Measurements from ENCODE around the gene DRG2. TPM values are rescaled to one million over a fixed set of nuclear protein-coding genes. Genes with fewer than 3 reads are reported as not detected.

Gene DRG2
- polyA plus RNA-seq, 3 donors, result 39.2 to 45.3 (median 41.5) TPM

GRCh38 chr17:18110636-18111145 is 22.9 kb downstream of the DRG2 start:
- no peak for DNase-seq

- DNase-seq, result no peak
These were observed 23.7 kb downstream of the DRG2 start for GRCh38 chr17:18111330-18111971.

GRCh38 chr17:18115517-18115916 is 27.8 kb downstream of the DRG2 start:
- no peak for DNase-seq

- DNase-seq, result no peak
These were observed 28.3 kb downstream of the DRG2 start for GRCh38 chr17:18116078-18116477.

GRCh38 chr17:18117533-18117932 is 29.8 kb downstream of the DRG2 start:
- no peak for DNase-seq

GRCh38 chr17:18117982-18118975 is 30.5 kb downstream of the DRG2 start:
- DNase-seq, result peak; percentile 49

GRCh38 chr17:18119166-18119745 is 31.5 kb downstream of the DRG2 start:
- DNase-seq, result no peak

- DNase-seq, result no peak
These were observed 32.2 kb downstream of the DRG2 start for GRCh38 chr17:18119938-18120337.

- no peak for DNase-seq
These were observed 32.8 kb downstream of the DRG2 start for GRCh38 chr17:18120461-18121017.

- no peak for DNase-seq
These were observed 33.6 kb downstream of the DRG2 start for GRCh38 chr17:18121144-18121910.

- no peak for DNase-seq
These were observed 35.4 kb downstream of the DRG2 start for GRCh38 chr17:18122990-18123753.

GRCh38 chr17:18124345-18125126 is 36.8 kb downstream of the DRG2 start:
- DNase-seq, result no peak

GRCh38 chr17:18129041-18129502 is 41.3 kb downstream of the DRG2 start:
- DNase-seq, result no peak

- no peak for DNase-seq
These were observed 45.0 kb downstream of the DRG2 start for GRCh38 chr17:18132711-18133110.

GRCh38 chr17:18136357-18136756 is 48.6 kb downstream of the DRG2 start:
- no peak for DNase-seq

GRCh38 chr17:18138065-18138749 is 50.5 kb downstream of the DRG2 start:
- DNase-seq, result no peak

- no peak for DNase-seq
These were observed 51.3 kb downstream of the DRG2 start for GRCh38 chr17:18139092-18139491.

GRCh38 chr17:18139498-18139897 is 51.8 kb downstream of the DRG2 start:
- no peak for DNase-seq

- DNase-seq, result no peak
These were observed 52.2 kb downstream of the DRG2 start for GRCh38 chr17:18139949-18140348.
